Endothelial cell of umbilical vein (primary cell): ENCODE data around the gene GHRHR. TPM values are rescaled to one million over a fixed set of nuclear protein-coding genes. Genes with fewer than 3 reads are reported as not detected.

ENCODE experiments used
- BruUV-seq: library from RNA; stranded (reverse); fragments of 400-500 nt; replicated peaks from 2 replicates; lab custom pipeline; 2021; lab: Mats Ljungman, UMichigan
- CTCF ChIA-PET: fragments of 300-600, 350-600 bp; sonication (Branson Sonifier 250); formaldehyde crosslinking; loops from one replicate; lab custom pipeline; 2021; ENCODE audit warnings: antibody characterized with exemption, inconsistent platforms; lab: Charles Lee
- POLR2A ChIA-PET: fragments of 300-600, 350-600 bp; sonication (Branson Sonifier 250); formaldehyde crosslinking; loops from one replicate; lab custom pipeline; 2021; ENCODE audit warnings: antibody characterized with exemption, inconsistent platforms; lab: Charles Lee
- DNase-seq: peaks from one replicate; pipeline ENCODE4 v3.0.0-alpha.2; 2011; ENCODE audit warnings: low read depth, low spot score
- FAIRE-seq: peaks from 2 replicates; lab custom pipeline; 2011; peaks lifted over from hg19 to GRCh38; lab: Jason Lieb, UNC
- H2AFZ ChIP-seq: 2 replicates; pipeline ENCODE4 v1.6.0; 2012; ENCODE audit warnings: low read depth, low read length, control low read depth, inconsistent platforms
- H3K27ac ChIP-seq: 2 replicates; pipeline ENCODE4 v1.5.1; 2011; ENCODE audit warnings: low read depth, mild to moderate bottlenecking, control low read depth, low read length, moderate library complexity; ENCODE audit not compliant: insufficient read depth
- H3K27me3 ChIP-seq, 2 experiments: 2 replicates each; pipeline versions ENCODE4 v1.6.0 to v1.6.1; 2011; ENCODE audit warnings: low read length in 2 of 2, mixed read lengths in 1 of 2; ENCODE audit not compliant: control insufficient read depth in 2 of 2, insufficient read depth in 2 of 2
- H3K36me3 ChIP-seq, 2 experiments: 2 replicates in 1 of 2; 3 replicates in 1 of 2; pipeline ENCODE4 v1.5.1; 2011; ENCODE audit warnings: low read length in 2 of 2, mild to moderate bottlenecking in 1 of 2, moderate library complexity in 1 of 2; ENCODE audit not compliant: control insufficient read depth in 2 of 2, insufficient read depth in 2 of 2; ENCODE audit errors: extremely low read depth in 1 of 2
- H3K4me1 ChIP-seq: 3 replicates; pipeline ENCODE4 v1.5.1; 2011; ENCODE audit warnings: mild to moderate bottlenecking, low read length; ENCODE audit not compliant: control insufficient read depth, insufficient read depth; ENCODE audit errors: extremely low read depth
- H3K4me2 ChIP-seq: 2 replicates; pipeline ENCODE4 v1.6.1; 2011; ENCODE audit warnings: low read length, control low read depth, mixed read lengths; ENCODE audit not compliant: insufficient read depth
- H3K4me3 ChIP-seq, 3 experiments: fragments of 200-600 bp in 1 of 3; sonication (generic), shearing (Covaris generic) in 1 of 3; replicated peaks in 1 of 3; 2 replicates each; pipeline ENCODE4 v1.5.1; 2011 to 2016; ENCODE audit warnings: control low read depth in 3 of 3, low read length in 3 of 3, mild to moderate bottlenecking in 2 of 3, inconsistent platforms in 1 of 3, low read depth in 1 of 3, moderate library complexity in 1 of 3; ENCODE audit not compliant: insufficient read depth in 1 of 3
- H3K79me2 ChIP-seq: 2 replicates; pipeline ENCODE4 v1.6.0; 2012; ENCODE audit warnings: low read length, inconsistent platforms; ENCODE audit not compliant: control insufficient read depth, insufficient read depth
- H3K9ac ChIP-seq: replicated peaks from 2 replicates; pipeline ENCODE3; 2011; ENCODE audit warnings: low read length, control low read depth; ENCODE audit not compliant: insufficient read depth; ENCODE audit errors: extremely low read depth
- H3K9me1 ChIP-seq: replicated peaks from 3 replicates; pipeline ENCODE4 v1.6.0; 2011; ENCODE audit warnings: mild to moderate bottlenecking, low read length; ENCODE audit not compliant: control insufficient read depth, insufficient read depth; ENCODE audit errors: extremely low read depth
- H3K9me3 ChIP-seq: replicated peaks from 2 replicates; pipeline ENCODE4 v1.5.1; 2012; ENCODE audit warnings: low read length, inconsistent platforms; ENCODE audit not compliant: control insufficient read depth, insufficient read depth
- H4K20me1 ChIP-seq: replicated peaks from 2 replicates; pipeline ENCODE3; 2011; ENCODE audit warnings: mild to moderate bottlenecking, low read length; ENCODE audit not compliant: control insufficient read depth, insufficient read depth; ENCODE audit errors: extremely low read depth
- CTCF ChIP-seq, 2 donors: IDR thresholded peaks; 1 replicate in 1 of 2; 2 replicates in 1 of 2; pipeline ENCODE4 v1.5.1; 2011; ENCODE audit warnings: low read length in 2 of 2, mild to moderate bottlenecking in 2 of 2, moderate library complexity in 2 of 2, control low read depth in 1 of 2, inconsistent platforms in 1 of 2, low read depth in 1 of 2; ENCODE audit not compliant: insufficient read depth in 1 of 2; ENCODE audit errors: extremely low read depth in 1 of 2
- EZH2 ChIP-seq: IDR thresholded peaks from 2 replicates; pipeline ENCODE4 v1.6.1; 2012; ENCODE audit warnings: borderline replicate concordance, low read depth, mild to moderate bottlenecking, moderate library complexity, low read length, inconsistent platforms; ENCODE audit not compliant: severe bottlenecking
- FOS ChIP-seq: IDR thresholded peaks from 2 replicates; pipeline ENCODE4 v1.6.1; 2011; ENCODE audit warnings: mild to moderate bottlenecking, low read length, moderate library complexity, borderline replicate concordance; ENCODE audit not compliant: insufficient read depth
- GATA2 ChIP-seq: IDR thresholded peaks from 2 replicates; pipeline ENCODE4 v1.7.0; 2011; ENCODE audit warnings: low read depth, mild to moderate bottlenecking, moderate library complexity, mixed read lengths, low read length; ENCODE audit not compliant: insufficient read length, insufficient read depth
- JUN ChIP-seq: IDR thresholded peaks from 2 replicates; pipeline ENCODE4 v1.6.1; 2011; ENCODE audit warnings: borderline replicate concordance, low read depth; ENCODE audit not compliant: insufficient read length, insufficient read depth
- MAX ChIP-seq: IDR thresholded peaks from 2 replicates; pipeline ENCODE4 v1.6.1; 2011; ENCODE audit not compliant: insufficient read depth, insufficient read length
- MYC ChIP-seq: IDR thresholded peaks from one replicate; pipeline ENCODE4 v1.6.1; 2011; ENCODE audit warnings: mild to moderate bottlenecking, low read depth, low read length
- POLR2A ChIP-seq: IDR thresholded peaks from 2 replicates; pipeline ENCODE4 v1.6.1; 2012; ENCODE audit warnings: low read depth, mild to moderate bottlenecking, control low read depth, low read length
- POLR2AphosphoS5 ChIP-seq: IDR thresholded peaks from 2 replicates; pipeline ENCODE4 v1.6.1; 2012; ENCODE audit warnings: low read depth, mild to moderate bottlenecking, control low read depth, low read length, moderate library complexity; ENCODE audit not compliant: insufficient read depth
- dilution Hi-C: fragments of 300-500 bp; cut with MboI; formaldehyde crosslinking; loops from one replicate; pipeline ENCODE4 v1.15.0; 2019; ENCODE audit warnings: low sequenced_read_pairs; ENCODE audit not compliant: extremely low pct_ligation_motif_present
- intact Hi-C: fragments of 100-400 bp; cut with micrococcal nuclease; formaldehyde crosslinking; loops from one replicate; pipeline ENCODE4 v1.10.0; 2022
- polyA plus RNA-seq, 4 experiments: library from polyadenylated mRNA; depleted of rRNA in 3 of 4; stranded (reverse) in 3 of 4; unstranded in 1 of 4; fragments of >200 nt; gene quantifications; 2 replicates each; pipeline versions ENCODE4 v1.2.1 to v1.2.3, GENCODE V29; 2011 to 2012; ENCODE audit warnings: missing spikeins in 1 of 4
- total RNA-seq: library from RNA; stranded (reverse); gene quantifications from 2 replicates; pipeline ENCODE4 v1.2.3, GENCODE V29; 2021

The GHRHR gene
- total and polyA plus RNA-seq, 2 donors (not counting 3 experiments of a cell fraction or from before 2014, with no cell fraction given), result not detected

- Histone ChIP-seq H3K9me1 (no peaks in the 10 kb centered on the region), H4K20me1 (no peaks in the 10 kb centered on the region), H3K4me2 (no peak overlapping the region), H3K9ac (no peak overlapping the region), H2AFZ (no peak overlapping the region), H3K9me3 (no peaks in the 10 kb centered on the region), H3K4me3 (no peak overlapping the region), H3K27ac (no peak overlapping the region), H3K79me2 (no peaks in the 10 kb centered on the region), H3K36me3 (no peaks in the 10 kb centered on the region), H3K27me3 (peaks cover 0 to 5% of the 10 kb centered on the region in 2 experiments), H3K4me1 (no peaks in the 10 kb centered on the region)
- no peak for FAIRE-seq
- dilution Hi-C loops, result no loop called here
- TF ChIP-seq POLR2A (no peak), GATA2 (no peak), MAX (no peak), JUN (no peak), MYC (no peak), POLR2AphosphoS5 (no peak), FOS (no peak), CTCF (IDR thresholded peaks at IDR 0.05; ENCODE audit: extremely low read depth in 1 of 2, insufficient read depth in 1 of 2, low read depth in 1 of 2, low read length in 2 of 2) (no peak), EZH2 (no peak)
- no peak for DNase-seq
- ChIA-PET POLR2A (no interaction called here), CTCF (interaction anchor here (2.6 to 3.6 kb wide), 2 partner anchors 44 to 95 kb away, joined by 14 to 15 read pairs; no protein-coding TSS in a partner anchor)
- no TSS peak for BruUV-seq
- intact Hi-C loops, result no loop called here
These were observed 64.3 kb downstream of the GHRHR start for GRCh38 chr7:31028006-31028405.
